Esophagus (tissue), 2 donors: ENCODE data around the gene TM6SF1. TPM values are rescaled to one million over a fixed set of nuclear protein-coding genes. Genes with fewer than 3 reads are reported as not detected.
"Not testable (repeated sequence)": the region's sequence is repeated elsewhere in the genome, so short reads cannot be mapped to it uniquely, and the experiment has no call there.

Experiments
- H3K27ac ChIP-seq, 2 donors: one replicate each; pipeline ENCODE4 v1.5.1; 2013; ENCODE audit warnings: low read depth in 2 of 2, mild to moderate bottlenecking in 2 of 2, inconsistent platforms in 1 of 2, low read length in 1 of 2, moderate library complexity in 1 of 2
- H3K27me3 ChIP-seq, 2 donors: one replicate each; pipeline ENCODE4 v1.6.1; 2013; ENCODE audit warnings: low read length in 2 of 2, control low read depth in 1 of 2, mild to moderate bottlenecking in 1 of 2; ENCODE audit not compliant: insufficient read depth in 2 of 2, control insufficient read depth in 1 of 2
- H3K36me3 ChIP-seq, 2 donors: one replicate each; pipeline ENCODE4 v1.6.1; 2013; ENCODE audit warnings: low read length in 1 of 2; ENCODE audit not compliant: control insufficient read depth in 2 of 2, insufficient read depth in 2 of 2
- H3K4me1 ChIP-seq, 2 donors: one replicate each; pipeline ENCODE4 v1.6.1; 2013; ENCODE audit warnings: low read length in 1 of 2; ENCODE audit not compliant: control insufficient read depth in 2 of 2, insufficient read depth in 2 of 2
- H3K4me3 ChIP-seq, 2 donors: one replicate each; pipeline ENCODE4 v1.5.1; 2013; ENCODE audit warnings: low read length in 2 of 2, mild to moderate bottlenecking in 2 of 2, low read depth in 1 of 2, moderate library complexity in 1 of 2
- H3K9me3 ChIP-seq, 2 donors: one replicate each; pipeline ENCODE4 v1.6.1; 2013; ENCODE audit warnings: mild to moderate bottlenecking in 2 of 2, low read depth in 1 of 2, low read length in 1 of 2, moderate library complexity in 1 of 2; ENCODE audit not compliant: control insufficient read depth in 2 of 2, insufficient read depth in 1 of 2
- WGBS, 2 donors: extraction: QIAGEN DNeasy Blood & Tissue Kit; methylation state at CpG; one replicate each; pipeline ENCODE4 v1.1.7; 2013; 5-methylcytosine and 5-hydroxymethylcytosine counted together
- polyA plus RNA-seq, 2 donors: library from polyadenylated mRNA; stranded (reverse); fragments of 200-250 nt; gene quantifications; one replicate each; pipeline ENCODE4 v1.2.3, GENCODE V29; 2013
- donor health status: healthy with polysubstance abuse.
- donor health status: Bipolar disorder and iron deficiency.

TM6SF1 gene
- polyA plus RNA-seq, 2 donors, result 0.75 to 1.1 TPM

- WGBS, 2 donors, result 1% methylated on average over 84 to 90 of the region's 90 CpGs
- H3K36me3 ChIP-seq, result no peaks in the 10 kb centered on the region
- H3K4me1 ChIP-seq, result no peaks in the 10 kb centered on the region
- H3K27me3 ChIP-seq, result no peaks in the 10 kb centered on the region
- peak within 1 kb of the TSS; percentile 90 to 96 for H3K4me3 ChIP-seq
- no peaks in the 10 kb centered on the region for H3K9me3 ChIP-seq
- H3K27ac ChIP-seq, result peak within 1 kb of the TSS; percentile 89 to 91
Observed at GRCh38 chr15:83066734-83067637, 40.5 kb upstream of the TM6SF1 start, which contains the start of gene BTBD1. Gene BTBD1 (minus strand): TSS chr15:83067252. CDS start chr15:83067151, 101 bp downstream.

GRCh38 chr15:83067638-83067962 is 39.8 kb upstream of the TM6SF1 start:
- Histone ChIP-seq H3K27me3 (no peaks in the 10 kb centered on the region), H3K4me3 (peak overlapping the region; percentile 90 to 96)
- 66 to 67% methylated on average over 12 of the region's 12 CpGs for WGBS, 2 donors

GRCh38 chr15:83068054-83068453 is 39.4 kb upstream of the TM6SF1 start:
- Histone ChIP-seq H3K4me1 (no peaks in the 10 kb centered on the region), H3K27me3 (no peaks in the 10 kb centered on the region), H3K36me3 (no peaks in the 10 kb centered on the region), H3K27ac (peak overlapping the region in 1 of 2 donors; percentile 89), H3K9me3 (no peaks in the 10 kb centered on the region), H3K4me3 (no peak overlapping the region)
- 73 to 81% methylated on average over 6 of the region's 6 CpGs for WGBS, 2 donors

More at GRCh38 chr15:83067638-83067962, 39.8 kb upstream of the TM6SF1 start:
- Histone ChIP-seq H3K4me1 (no peaks in the 10 kb centered on the region), H3K9me3 (no peaks in the 10 kb centered on the region), H3K36me3 (no peaks in the 10 kb centered on the region), H3K27ac (peak overlapping the region; percentile 89 to 91)

GRCh38 chr15:83069211-83069642 is 38.2 kb upstream of the TM6SF1 start:
- not testable (repeated sequence) for H3K36me3 ChIP-seq, H3K27me3 ChIP-seq, H3K9me3 ChIP-seq, H3K4me3 ChIP-seq, H3K27ac ChIP-seq, H3K4me1 ChIP-seq
- WGBS, 2 donors, result 48 to 58% methylated on average over 6 of the region's 6 CpGs

- Histone ChIP-seq H3K27me3 (peaks cover 0 to 3% of the 10 kb centered on the region in 2 donors), H3K27ac (no peak overlapping the region), H3K9me3 (peaks cover 0 to 6% of the 10 kb centered on the region in 2 donors), H3K4me1 (no peaks in the 10 kb centered on the region), H3K36me3 (no peaks in the 10 kb centered on the region), H3K4me3 (no peak overlapping the region)
- WGBS, 2 donors, result 54 to 61% methylated on average over 5 of the region's 5 CpGs
Observed at GRCh38 chr15:83077491-83078230, 29.8 kb upstream of the TM6SF1 start.

- 60 to 64% methylated on average over 7 of the region's 7 CpGs for WGBS, 2 donors
- peaks cover 0 to 2% of the 10 kb centered on the region in 2 donors for H3K9me3 ChIP-seq
- no peaks in the 10 kb centered on the region for H3K36me3 ChIP-seq
- H3K4me3 ChIP-seq, result no peak overlapping the region
- H3K27ac ChIP-seq, result no peak overlapping the region
- no peaks in the 10 kb centered on the region for H3K4me1 ChIP-seq
- peaks cover 0 to 3% of the 10 kb centered on the region in 2 donors for H3K27me3 ChIP-seq
Observed at GRCh38 chr15:83078712-83079111, 28.7 kb upstream of the TM6SF1 start.

- 80 to 84% methylated on average over 5 of the region's 5 CpGs for WGBS, 2 donors
- no peaks in the 10 kb centered on the region for H3K36me3 ChIP-seq
- no peaks in the 10 kb centered on the region for H3K4me1 ChIP-seq
- peaks cover 0 to 3% of the 10 kb centered on the region in 2 donors for H3K27me3 ChIP-seq
- no peaks in the 10 kb centered on the region for H3K9me3 ChIP-seq
- H3K4me3 ChIP-seq, result no peak overlapping the region
- no peak overlapping the region for H3K27ac ChIP-seq
Observed at GRCh38 chr15:83081256-83082014, 26.0 kb upstream of the TM6SF1 start.

GRCh38 chr15:83082730-83083386 is 24.6 kb upstream of the TM6SF1 start:
- H3K4me1 ChIP-seq, result no peaks in the 10 kb centered on the region
- H3K36me3 ChIP-seq, result no peaks in the 10 kb centered on the region
- 71 to 74% methylated on average over 5 of the region's 5 CpGs for WGBS, 2 donors
- peaks cover 0 to 3% of the 10 kb centered on the region in 2 donors for H3K27me3 ChIP-seq
- H3K9me3 ChIP-seq, result no peaks in the 10 kb centered on the region
- H3K27ac ChIP-seq, result no peak overlapping the region
- H3K4me3 ChIP-seq, result no peak overlapping the region

- not testable (repeated sequence) for H3K27ac ChIP-seq, H3K4me1 ChIP-seq, H3K9me3 ChIP-seq, H3K36me3 ChIP-seq, H3K27me3 ChIP-seq, H3K4me3 ChIP-seq
- 82 to 86% methylated on average over 3 of the region's 3 CpGs for WGBS, 2 donors
Observed at GRCh38 chr15:83085461-83085860, 22.0 kb upstream of the TM6SF1 start.
